GM21737 (cell line): ENCODE data around the gene PLEKHA1.

Experiments
- ATAC-seq: cut with Tn5 transposase; IDR thresholded peaks from one replicate; pipeline ENCODE4 v1.9.1; 2021; ENCODE audit warnings: mild to moderate bottlenecking, moderate library complexity; ENCODE audit not compliant: unreplicated experiment

Gene PLEKHA1

GRCh38 chr10:122459561-122460273 lies 85.2 kb downstream of the PLEKHA1 start:
- no peak for ATAC-seq

- ATAC-seq, result no peak
Measured at GRCh38 chr10:122460891-122461293, 86.4 kb downstream of the PLEKHA1 start.

GRCh38 chr10:122461367-122461728 lies 86.8 kb downstream of the PLEKHA1 start, which contains the start of gene HTRA1:
TSS of gene HTRA1 (plus strand) at chr10:122461553. CDS start at chr10:122461653, 100 bp downstream.
- ATAC-seq, result no peak

GRCh38 chr10:122461729-122462532 lies 87.4 kb downstream of the PLEKHA1 start:
- ATAC-seq, result no peak

- no peak for ATAC-seq
Measured at GRCh38 chr10:122462533-122463465, 88.3 kb downstream of the PLEKHA1 start.

GRCh38 chr10:122463466-122464249 lies 89.2 kb downstream of the PLEKHA1 start:
- ATAC-seq, result no peak

- no peak for ATAC-seq
Measured at GRCh38 chr10:122464250-122464510, 89.7 kb downstream of the PLEKHA1 start.

GRCh38 chr10:122464586-122464985 lies 90.1 kb downstream of the PLEKHA1 start:
- ATAC-seq, result no peak

GRCh38 chr10:122465401-122466040 lies 91.0 kb downstream of the PLEKHA1 start:
- ATAC-seq, result no peak

- ATAC-seq, result no peak
Measured at GRCh38 chr10:122466951-122467381, 92.5 kb downstream of the PLEKHA1 start.

- ATAC-seq, result no peak
Measured at GRCh38 chr10:122467701-122468100, 93.2 kb downstream of the PLEKHA1 start.

- no peak for ATAC-seq
Measured at GRCh38 chr10:122468307-122468925, 93.9 kb downstream of the PLEKHA1 start.

GRCh38 chr10:122468926-122469781 lies 94.6 kb downstream of the PLEKHA1 start:
- no peak for ATAC-seq

GRCh38 chr10:122469848-122470247 lies 95.3 kb downstream of the PLEKHA1 start:
- ATAC-seq, result no peak

GRCh38 chr10:122471531-122472177 lies 97.1 kb downstream of the PLEKHA1 start:
- no peak for ATAC-seq

GRCh38 chr10:122473116-122473515 lies 98.6 kb downstream of the PLEKHA1 start:
- ATAC-seq, result no peak

GRCh38 chr10:122474131-122474818 lies 99.8 kb downstream of the PLEKHA1 start:
- no peak for ATAC-seq

- ATAC-seq, result no peak
Measured at GRCh38 chr10:122475100-122475499, 100.6 kb downstream of the PLEKHA1 start.
